Duodenal mucosa (tissue), 2 donors: Measurements from ENCODE around the gene APAF1.

ENCODE experiments used
- H3K27ac ChIP-seq: one replicate; pipeline ENCODE4 v1.7.0; 2013; ENCODE audit warnings: low read depth, low read length
- H3K27me3 ChIP-seq, 2 donors: one replicate each; pipeline ENCODE4 v1.7.0; 2013; ENCODE audit warnings: low read length in 2 of 2, control low read depth in 1 of 2; ENCODE audit not compliant: insufficient read depth in 2 of 2, control insufficient read depth in 1 of 2
- H3K36me3 ChIP-seq, 2 donors: one replicate each; pipeline ENCODE4 v1.7.0; 2013; ENCODE audit warnings: low read length in 2 of 2, control low read depth in 1 of 2; ENCODE audit not compliant: insufficient read depth in 2 of 2, control insufficient read depth in 1 of 2
- H3K4me1 ChIP-seq, 2 donors: one replicate each; pipeline ENCODE4 v1.7.0; 2013; ENCODE audit warnings: low read length in 2 of 2, control low read depth in 1 of 2; ENCODE audit not compliant: insufficient read depth in 2 of 2, control insufficient read depth in 1 of 2
- H3K4me3 ChIP-seq, 2 donors: one replicate each; pipeline ENCODE4 v1.7.0; 2013; ENCODE audit warnings: low read length in 2 of 2, low read depth in 1 of 2
- H3K9ac ChIP-seq, 2 donors: one replicate each; pipeline ENCODE4 v1.7.0; 2013; ENCODE audit warnings: low read length in 2 of 2, low read depth in 1 of 2
- H3K9me3 ChIP-seq, 2 donors: one replicate each; pipeline ENCODE4 v1.7.0; 2013; ENCODE audit warnings: low read length in 2 of 2, control low read depth in 1 of 2; ENCODE audit not compliant: control insufficient read depth in 1 of 2

The APAF1 gene

GRCh38 chr12:98660521-98660920 lies 15.4 kb downstream of the APAF1 start:
- no peaks in the 10 kb centered on the region for H3K27me3 ChIP-seq
- no peaks in the 10 kb centered on the region for H3K9me3 ChIP-seq
- no peak overlapping the region for H3K9ac ChIP-seq
- H3K4me3 ChIP-seq: no peak overlapping the region
- peaks cover 23 to 34% of the 10 kb centered on the region in 2 donors for H3K36me3 ChIP-seq
- no peaks in the 10 kb centered on the region for H3K4me1 ChIP-seq
- no peak overlapping the region for H3K27ac ChIP-seq

- Histone ChIP-seq H3K4me1 (no peaks in the 10 kb centered on the region), H3K27ac (no peak overlapping the region), H3K9ac (no peak overlapping the region), H3K36me3 (peaks cover 11 to 38% of the 10 kb centered on the region in 2 donors), H3K4me3 (no peak overlapping the region), H3K9me3 (no peaks in the 10 kb centered on the region), H3K27me3 (no peaks in the 10 kb centered on the region)
Observed at GRCh38 chr12:98669751-98670150, 24.7 kb downstream of the APAF1 start.

GRCh38 chr12:98671459-98671858 lies 26.4 kb downstream of the APAF1 start:
- H3K4me1 ChIP-seq: no peaks in the 10 kb centered on the region
- H3K36me3 ChIP-seq: peaks cover 7 to 26% of the 10 kb centered on the region in 2 donors
- H3K9me3 ChIP-seq: no peaks in the 10 kb centered on the region
- no peak overlapping the region for H3K9ac ChIP-seq
- H3K4me3 ChIP-seq: no peak overlapping the region
- no peaks in the 10 kb centered on the region for H3K27me3 ChIP-seq
- no peak overlapping the region for H3K27ac ChIP-seq

GRCh38 chr12:98674841-98675240 lies 29.8 kb downstream of the APAF1 start:
- H3K36me3 ChIP-seq: peaks cover 5 to 37% of the 10 kb centered on the region in 2 donors
- H3K4me1 ChIP-seq: no peaks in the 10 kb centered on the region
- no peak overlapping the region for H3K4me3 ChIP-seq
- H3K9ac ChIP-seq: no peak overlapping the region
- H3K27me3 ChIP-seq: no peaks in the 10 kb centered on the region
- H3K27ac ChIP-seq: no peak overlapping the region
- H3K9me3 ChIP-seq: no peaks in the 10 kb centered on the region

GRCh38 chr12:98678236-98678945 lies 33.3 kb downstream of the APAF1 start:
- Histone ChIP-seq H3K4me1 (no peaks in the 10 kb centered on the region), H3K27me3 (no peaks in the 10 kb centered on the region)

GRCh38 chr12:98678946-98679610 lies 34.0 kb downstream of the APAF1 start:
- H3K9ac ChIP-seq: no peak overlapping the region
- H3K9me3 ChIP-seq: no peaks in the 10 kb centered on the region
- H3K36me3 ChIP-seq: peaks cover 18 to 59% of the 10 kb centered on the region in 2 donors
- H3K4me1 ChIP-seq: no peaks in the 10 kb centered on the region
- no peak overlapping the region for H3K4me3 ChIP-seq
- H3K27ac ChIP-seq: no peak overlapping the region
- no peaks in the 10 kb centered on the region for H3K27me3 ChIP-seq

More at GRCh38 chr12:98678236-98678945, 33.3 kb downstream of the APAF1 start:
- H3K9ac ChIP-seq: no peak overlapping the region
- H3K4me3 ChIP-seq: no peak overlapping the region
- peaks cover 16 to 54% of the 10 kb centered on the region in 2 donors for H3K36me3 ChIP-seq
- H3K27ac ChIP-seq: no peak overlapping the region
- no peaks in the 10 kb centered on the region for H3K9me3 ChIP-seq

GRCh38 chr12:98679611-98680005 lies 34.5 kb downstream of the APAF1 start:
- H3K27me3 ChIP-seq: no peaks in the 10 kb centered on the region
- no peak overlapping the region for H3K9ac ChIP-seq
- H3K36me3 ChIP-seq: peaks cover 18 to 58% of the 10 kb centered on the region in 2 donors
- H3K4me3 ChIP-seq: no peak overlapping the region
- H3K4me1 ChIP-seq: no peaks in the 10 kb centered on the region
- no peaks in the 10 kb centered on the region for H3K9me3 ChIP-seq
- H3K27ac ChIP-seq: no peak overlapping the region

GRCh38 chr12:98684199-98684598 lies 39.1 kb downstream of the APAF1 start:
- peaks cover 19 to 59% of the 10 kb centered on the region in 2 donors for H3K36me3 ChIP-seq
- H3K4me3 ChIP-seq: no peak overlapping the region
- no peaks in the 10 kb centered on the region for H3K27me3 ChIP-seq
- H3K9me3 ChIP-seq: no peaks in the 10 kb centered on the region
- no peak overlapping the region for H3K27ac ChIP-seq
- H3K4me1 ChIP-seq: no peaks in the 10 kb centered on the region
- H3K9ac ChIP-seq: no peak overlapping the region

- H3K4me1 ChIP-seq: no peaks in the 10 kb centered on the region
- no peak overlapping the region for H3K27ac ChIP-seq
- no peak overlapping the region for H3K4me3 ChIP-seq
- H3K27me3 ChIP-seq: no peaks in the 10 kb centered on the region
- no peak overlapping the region for H3K9ac ChIP-seq
- no peaks in the 10 kb centered on the region for H3K9me3 ChIP-seq
- peaks cover 15 to 43% of the 10 kb centered on the region in 2 donors for H3K36me3 ChIP-seq
Observed at GRCh38 chr12:98686603-98687002, 41.5 kb downstream of the APAF1 start.

GRCh38 chr12:98691351-98691750 lies 46.3 kb downstream of the APAF1 start:
- Histone ChIP-seq H3K9ac (no peak overlapping the region), H3K27me3 (no peaks in the 10 kb centered on the region), H3K4me3 (no peak overlapping the region), H3K9me3 (no peaks in the 10 kb centered on the region), H3K4me1 (no peaks in the 10 kb centered on the region), H3K36me3 (peaks cover 4 to 31% of the 10 kb centered on the region in 2 donors), H3K27ac (no peak overlapping the region)
